Sigmoid colon (tissue), 4 donors: ENCODE data around the gene TCF7L2.

Source experiments
- CTCF ChIP-seq, 4 experiments: fragments of 450-650 bp in 3 of 4; fragments of 200-600 bp in 1 of 4; IDR thresholded peaks; one replicate each; pipeline ENCODE4 v1.5.1; 2016 to 2019; ENCODE audit warnings: antibody characterized with exemption in 4 of 4, mild to moderate bottlenecking in 3 of 4, moderate library complexity in 2 of 4
- POLR2A ChIP-seq, 2 donors: fragments of 450-650 bp; IDR thresholded peaks; one replicate each; pipeline ENCODE4 v1.6.1; 2016; ENCODE audit warnings: antibody characterized with exemption in 2 of 2, mild to moderate bottlenecking in 2 of 2, moderate library complexity in 2 of 2
- POLR2AphosphoS5 ChIP-seq, 4 donors: sonication (generic); formaldehyde crosslinking; IDR thresholded peaks; one replicate each; pipeline ENCODE4 v1.6.1; 2017; ENCODE audit warnings: antibody characterized with exemption in 4 of 4

- TF ChIP-seq CTCF (IDR thresholded peaks at IDR 0.05) (no peak), POLR2A (IDR thresholded peaks at IDR 0.05) (no peak), POLR2AphosphoS5 (IDR thresholded peaks at IDR 0.05) (no peak)
Measured at GRCh38 chr10:113097036-113097435, 147.0 kb downstream of the TCF7L2 start.
